GM23338 (cell line): ENCODE measurements around the gene UNC45A. TPM values are rescaled to one million over a fixed set of nuclear protein-coding genes. Genes with fewer than 3 reads are reported as not detected.
"Not testable (repeated sequence)": the region's sequence is repeated elsewhere in the genome, so short reads cannot be mapped to it uniquely, and the experiment has no call there.

Source experiments
- ATAC-seq: fragments of 200-7000 bp; cut with Tn5 transposase; 3 replicates; pipeline ENCODE4 v1.9.1; 2020
- DNase-seq: peaks from one replicate; pipeline ENCODE4 v3.0.0-alpha.2; 2015; ENCODE audit warnings: low spot score
- H2AFZ ChIP-seq: fragments of 200-600 bp; sonication (generic); 2 replicates; pipeline ENCODE4 v1.8.0; 2016; ENCODE audit warnings: antibody characterized with exemption, mild to moderate bottlenecking, moderate library complexity
- H3F3A ChIP-seq: fragments of 200-600 bp; sonication (generic); replicated peaks from 2 replicates; pipeline ENCODE4 v1.8.0; 2017; ENCODE audit warnings: antibody characterized with exemption, mixed run types, low read depth
- H3K27ac ChIP-seq: fragments of 200-600 bp; sonication (generic); 2 replicates; pipeline ENCODE4 v1.6.1; 2016; ENCODE audit warnings: low read depth
- H3K27me3 ChIP-seq: fragments of 200-600 bp; sonication (generic); 2 replicates; pipeline ENCODE4 v1.8.0; 2016; ENCODE audit warnings: mild to moderate bottlenecking, mixed run types, moderate library complexity; ENCODE audit not compliant: insufficient read depth
- H3K36me3 ChIP-seq: fragments of 200-600 bp; sonication (generic); 2 replicates; pipeline ENCODE4 v1.8.0; 2016; ENCODE audit warnings: mild to moderate bottlenecking; ENCODE audit not compliant: insufficient read depth
- H3K4me1 ChIP-seq: fragments of 200-600 bp; sonication (generic); 2 replicates; pipeline ENCODE4 v1.8.0; 2016; ENCODE audit warnings: mild to moderate bottlenecking, moderate library complexity; ENCODE audit not compliant: insufficient read depth
- H3K4me2 ChIP-seq: fragments of 200-600 bp; sonication (generic); 2 replicates; pipeline ENCODE4 v1.7.1; 2017; ENCODE audit warnings: mixed run types
- H3K4me3 ChIP-seq: fragments of 200-600 bp; sonication (generic); 2 replicates; pipeline ENCODE4 v1.6.1; 2016; ENCODE audit warnings: mixed run types
- H3K79me2 ChIP-seq: fragments of 200-600 bp; sonication (generic); replicated peaks from 2 replicates; pipeline ENCODE4 v1.8.0; 2017; ENCODE audit warnings: mild to moderate bottlenecking; ENCODE audit not compliant: insufficient read depth
- H3K9me2 ChIP-seq: fragments of 200-600 bp; sonication (generic); 2 replicates; pipeline ENCODE4 v1.8.0; 2017; ENCODE audit not compliant: insufficient read depth
- H4K20me1 ChIP-seq: fragments of 200-600 bp; sonication (generic); replicated peaks from 2 replicates; pipeline ENCODE4 v1.8.0; 2017; ENCODE audit warnings: mild to moderate bottlenecking; ENCODE audit not compliant: insufficient read depth
- H3K27ac Mint-ChIP-seq: 2 replicates; pipeline ENCODE4 v1.8.0; 2020; ENCODE audit warnings: inconsistent platforms, mild to moderate bottlenecking, moderate library complexity, mixed read lengths
- H3K27me3 Mint-ChIP-seq: 3 replicates; pipeline ENCODE4 v1.8.0; 2022; ENCODE audit warnings: low read depth, mild to moderate bottlenecking, moderate library complexity, mixed read lengths, inconsistent platforms; ENCODE audit not compliant: insufficient read depth, poor library complexity
- H3K36me3 Mint-ChIP-seq: 3 replicates; pipeline ENCODE4 v1.8.0; 2021; ENCODE audit warnings: low read depth, mild to moderate bottlenecking, inconsistent platforms, moderate library complexity, mixed read lengths
- H3K4me1 Mint-ChIP-seq: 3 replicates; pipeline ENCODE4 v1.8.0; 2020; ENCODE audit warnings: mild to moderate bottlenecking, inconsistent platforms, mixed read lengths
- H3K4me3 Mint-ChIP-seq: 3 replicates; pipeline ENCODE4 v1.8.0; 2021; ENCODE audit warnings: moderate library complexity, mild to moderate bottlenecking, inconsistent platforms, mixed read lengths
- H3K9me3 Mint-ChIP-seq: 3 replicates; pipeline ENCODE4 v1.8.0; 2020; ENCODE audit warnings: moderate library complexity, mild to moderate bottlenecking, inconsistent platforms, mixed read lengths
- EZH2 ChIP-seq: fragments of 200-600 bp; sonication (generic); IDR thresholded peaks from one replicate; pipeline ENCODE4 v1.8.0; 2017; ENCODE audit warnings: antibody characterized with exemption, mild to moderate bottlenecking, low read depth; ENCODE audit not compliant: unreplicated experiment
- JUNB ChIP-seq: IDR thresholded peaks from one replicate; pipeline ENCODE4 v1.6.1; 2016; ENCODE audit warnings: antibody characterized with exemption; ENCODE audit not compliant: unreplicated experiment
- polyA plus RNA-seq: library from polyadenylated mRNA; unstranded; fragments of >200 nt; fragmentation: Nextera tagmentation; extraction: Ambion mirVana; gene quantifications from 2 replicates; pipeline ENCODE4 v1.2.1, GENCODE V29; 2016
- total RNA-seq: library from RNA; depleted of rRNA; stranded (reverse); fragments of >200 nt; shearing (Covaris generic); gene quantifications from 2 replicates; pipeline ENCODE4 v1.2.3, GENCODE V29; 2014
- TF ChIP-seq, protein P1 (sequence below): fragments of 250-450 bp; sonication (Bioruptor Pico); IDR thresholded peaks from 2 replicates; pipeline ENCODE4 v1.5.0; 2020; ENCODE audit warnings: mild to moderate bottlenecking, moderate library complexity
- TF ChIP-seq, protein P2 (sequence below), 2 experiments: fragments of 200-600 bp in 1 of 2; sonication (generic) in 1 of 2; conservative IDR thresholded peaks; 2 replicates each; pipeline versions ENCODE4 v1.5.1 to v1.6.1; 2016 to 2017; ENCODE audit warnings: antibody characterized with exemption in 2 of 2, low read depth in 2 of 2, mild to moderate bottlenecking in 2 of 2, moderate library complexity in 1 of 2

UNC45A gene
- total and polyA plus RNA-seq, 2 experiments from 2014 or later, result 40.2 to 86.8 TPM

DNA sequence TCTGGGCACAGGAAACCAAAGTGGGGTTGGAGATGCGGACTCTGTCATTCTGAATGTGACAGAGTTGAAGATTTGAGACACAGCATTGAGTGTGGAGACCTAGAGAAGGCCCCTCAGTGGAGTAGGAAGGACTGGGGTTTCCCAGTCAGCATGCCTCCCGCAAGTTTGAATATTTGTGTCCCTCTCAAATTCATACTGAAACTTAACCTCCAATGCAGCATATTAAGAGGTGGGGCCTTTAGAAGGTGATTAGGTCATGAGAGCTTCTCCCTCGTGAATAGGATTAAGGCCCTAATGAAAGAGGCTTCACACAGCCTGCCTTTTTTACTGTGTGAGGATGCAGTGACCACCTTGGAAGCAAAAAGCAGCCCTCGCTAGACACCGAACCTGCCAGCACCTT, 10.7 kb upstream of the UNC45A start (continued):
- TF ChIP-seq, protein P1, sequence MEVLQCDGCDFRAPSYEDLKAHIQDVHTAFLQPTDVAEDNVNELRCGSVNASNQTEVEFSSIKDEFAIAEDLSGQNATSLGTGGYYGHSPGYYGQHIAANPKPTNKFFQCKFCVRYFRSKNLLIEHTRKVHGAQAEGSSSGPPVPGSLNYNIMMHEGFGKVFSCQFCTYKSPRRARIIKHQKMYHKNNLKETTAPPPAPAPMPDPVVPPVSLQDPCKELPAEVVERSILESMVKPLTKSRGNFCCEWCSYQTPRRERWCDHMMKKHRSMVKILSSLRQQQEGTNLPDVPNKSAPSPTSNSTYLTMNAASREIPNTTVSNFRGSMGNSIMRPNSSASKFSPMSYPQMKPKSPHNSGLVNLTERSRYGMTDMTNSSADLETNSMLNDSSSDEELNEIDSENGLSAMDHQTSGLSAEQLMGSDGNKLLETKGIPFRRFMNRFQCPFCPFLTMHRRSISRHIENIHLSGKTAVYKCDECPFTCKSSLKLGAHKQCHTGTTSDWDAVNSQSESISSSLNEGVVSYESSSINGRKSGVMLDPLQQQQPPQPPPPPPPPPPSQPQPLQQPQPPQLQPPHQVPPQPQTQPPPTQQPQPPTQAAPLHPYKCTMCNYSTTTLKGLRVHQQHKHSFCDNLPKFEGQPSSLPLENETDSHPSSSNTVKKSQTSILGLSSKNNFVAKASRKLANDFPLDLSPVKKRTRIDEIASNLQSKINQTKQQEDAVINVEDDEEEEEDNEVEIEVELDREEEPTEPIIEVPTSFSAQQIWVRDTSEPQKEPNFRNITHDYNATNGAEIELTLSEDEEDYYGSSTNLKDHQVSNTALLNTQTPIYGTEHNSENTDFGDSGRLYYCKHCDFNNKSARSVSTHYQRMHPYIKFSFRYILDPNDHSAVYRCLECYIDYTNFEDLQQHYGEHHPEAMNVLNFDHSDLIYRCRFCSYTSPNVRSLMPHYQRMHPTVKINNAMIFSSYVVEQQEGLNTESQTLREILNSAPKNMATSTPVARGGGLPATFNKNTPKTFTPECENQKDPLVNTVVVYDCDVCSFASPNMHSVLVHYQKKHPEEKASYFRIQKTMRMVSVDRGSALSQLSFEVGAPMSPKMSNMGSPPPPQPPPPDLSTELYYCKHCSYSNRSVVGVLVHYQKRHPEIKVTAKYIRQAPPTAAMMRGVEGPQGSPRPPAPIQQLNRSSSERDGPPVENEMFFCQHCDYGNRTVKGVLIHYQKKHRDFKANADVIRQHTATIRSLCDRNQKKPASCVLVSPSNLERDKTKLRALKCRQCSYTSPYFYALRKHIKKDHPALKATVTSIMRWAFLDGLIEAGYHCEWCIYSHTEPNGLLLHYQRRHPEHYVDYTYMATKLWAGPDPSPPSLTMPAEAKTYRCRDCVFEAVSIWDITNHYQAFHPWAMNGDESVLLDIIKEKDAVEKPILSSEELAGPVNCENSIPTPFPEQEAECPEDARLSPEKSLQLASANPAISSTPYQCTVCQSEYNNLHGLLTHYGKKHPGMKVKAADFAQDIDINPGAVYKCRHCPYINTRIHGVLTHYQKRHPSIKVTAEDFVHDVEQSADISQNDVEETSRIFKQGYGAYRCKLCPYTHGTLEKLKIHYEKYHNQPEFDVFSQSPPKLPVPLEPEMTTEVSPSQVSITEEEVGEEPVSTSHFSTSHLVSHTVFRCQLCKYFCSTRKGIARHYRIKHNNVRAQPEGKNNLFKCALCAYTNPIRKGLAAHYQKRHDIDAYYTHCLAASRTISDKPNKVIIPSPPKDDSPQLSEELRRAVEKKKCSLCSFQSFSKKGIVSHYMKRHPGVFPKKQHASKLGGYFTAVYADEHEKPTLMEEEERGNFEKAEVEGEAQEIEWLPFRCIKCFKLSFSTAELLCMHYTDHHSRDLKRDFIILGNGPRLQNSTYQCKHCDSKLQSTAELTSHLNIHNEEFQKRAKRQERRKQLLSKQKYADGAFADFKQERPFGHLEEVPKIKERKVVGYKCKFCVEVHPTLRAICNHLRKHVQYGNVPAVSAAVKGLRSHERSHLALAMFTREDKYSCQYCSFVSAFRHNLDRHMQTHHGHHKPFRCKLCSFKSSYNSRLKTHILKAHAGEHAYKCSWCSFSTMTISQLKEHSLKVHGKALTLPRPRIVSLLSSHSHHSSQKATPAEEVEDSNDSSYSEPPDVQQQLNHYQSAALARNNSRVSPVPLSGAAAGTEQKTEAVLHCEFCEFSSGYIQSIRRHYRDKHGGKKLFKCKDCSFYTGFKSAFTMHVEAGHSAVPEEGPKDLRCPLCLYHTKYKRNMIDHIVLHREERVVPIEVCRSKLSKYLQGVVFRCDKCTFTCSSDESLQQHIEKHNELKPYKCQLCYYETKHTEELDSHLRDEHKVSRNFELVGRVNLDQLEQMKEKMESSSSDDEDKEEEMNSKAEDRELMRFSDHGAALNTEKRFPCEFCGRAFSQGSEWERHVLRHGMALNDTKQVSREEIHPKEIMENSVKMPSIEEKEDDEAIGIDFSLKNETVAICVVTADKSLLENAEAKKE (CRISPR knock-in tag), result no peak
- TF ChIP-seq JUNB, result no peak
- no peak for TF ChIP-seq EZH2
- TF ChIP-seq, protein P2, sequence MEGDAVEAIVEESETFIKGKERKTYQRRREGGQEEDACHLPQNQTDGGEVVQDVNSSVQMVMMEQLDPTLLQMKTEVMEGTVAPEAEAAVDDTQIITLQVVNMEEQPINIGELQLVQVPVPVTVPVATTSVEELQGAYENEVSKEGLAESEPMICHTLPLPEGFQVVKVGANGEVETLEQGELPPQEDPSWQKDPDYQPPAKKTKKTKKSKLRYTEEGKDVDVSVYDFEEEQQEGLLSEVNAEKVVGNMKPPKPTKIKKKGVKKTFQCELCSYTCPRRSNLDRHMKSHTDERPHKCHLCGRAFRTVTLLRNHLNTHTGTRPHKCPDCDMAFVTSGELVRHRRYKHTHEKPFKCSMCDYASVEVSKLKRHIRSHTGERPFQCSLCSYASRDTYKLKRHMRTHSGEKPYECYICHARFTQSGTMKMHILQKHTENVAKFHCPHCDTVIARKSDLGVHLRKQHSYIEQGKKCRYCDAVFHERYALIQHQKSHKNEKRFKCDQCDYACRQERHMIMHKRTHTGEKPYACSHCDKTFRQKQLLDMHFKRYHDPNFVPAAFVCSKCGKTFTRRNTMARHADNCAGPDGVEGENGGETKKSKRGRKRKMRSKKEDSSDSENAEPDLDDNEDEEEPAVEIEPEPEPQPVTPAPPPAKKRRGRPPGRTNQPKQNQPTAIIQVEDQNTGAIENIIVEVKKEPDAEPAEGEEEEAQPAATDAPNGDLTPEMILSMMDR (conservative IDR thresholded peaks at IDR 0.05; ENCODE audit: low read depth in 2 of 2), result no peak

DNA sequence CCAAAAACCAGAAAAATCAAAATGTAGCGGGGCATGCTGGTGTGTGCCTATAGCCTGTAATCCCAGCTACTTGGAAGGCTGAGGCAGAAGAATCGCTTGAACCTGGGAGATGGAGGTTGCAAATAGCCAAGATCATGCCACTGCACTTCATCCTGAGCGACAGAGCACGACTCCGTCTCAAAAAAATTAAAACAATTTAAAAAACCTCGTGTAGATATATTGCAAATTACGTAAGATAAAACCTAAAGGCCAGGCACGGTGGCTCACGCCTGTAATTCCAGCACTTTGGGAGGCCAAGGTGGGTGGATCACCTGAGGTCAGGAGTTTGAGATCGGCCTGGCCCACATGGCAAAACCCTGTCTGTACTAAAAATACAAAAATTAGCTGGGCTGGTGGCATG, 8.3 kb upstream of the UNC45A start:
- H3K36me3 ChIP-seq, H3K27ac ChIP-seq, DNase-seq, H3K9me2 ChIP-seq, H3K79me2 ChIP-seq, H3K4me3 Mint-ChIP-seq, H3K9me3 Mint-ChIP-seq, H3K27me3 ChIP-seq, H3F3A ChIP-seq, ATAC-seq, H3K27me3 Mint-ChIP-seq, H3K4me1 ChIP-seq, H2AFZ ChIP-seq, H3K27ac Mint-ChIP-seq, H3K36me3 Mint-ChIP-seq, H3K4me3 ChIP-seq, H3K4me2 ChIP-seq, H4K20me1 ChIP-seq: not testable (repeated sequence)
- H3K4me1 Mint-ChIP-seq, result peaks cover 16% of the 10 kb centered on the region

DNA sequence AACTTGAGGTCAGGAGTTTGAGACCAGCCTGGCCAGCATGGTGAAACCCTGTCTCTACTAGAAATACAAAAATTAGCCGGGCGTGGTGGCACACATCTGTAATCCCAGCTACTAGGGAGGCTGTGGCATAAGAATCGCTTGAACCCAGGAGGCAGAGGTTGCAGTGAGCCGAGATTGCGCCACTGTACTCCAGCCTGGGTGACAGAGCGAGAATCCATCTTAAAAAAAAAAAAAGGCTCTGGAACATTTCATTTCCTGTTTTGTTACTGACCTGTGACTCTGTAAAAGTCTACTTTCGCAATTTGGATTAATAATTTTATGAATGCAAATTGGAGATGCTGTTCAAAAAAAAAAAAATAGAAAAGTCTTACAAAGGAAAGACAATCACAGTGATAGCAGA, 7.0 kb upstream of the UNC45A start:
- H3K4me3 Mint-ChIP-seq, DNase-seq, H3K36me3 Mint-ChIP-seq, H3K4me2 ChIP-seq, H3K27me3 Mint-ChIP-seq, H3K27ac Mint-ChIP-seq, ATAC-seq, H4K20me1 ChIP-seq, H3K27me3 ChIP-seq, H3K27ac ChIP-seq, H3K4me3 ChIP-seq, H2AFZ ChIP-seq, H3K79me2 ChIP-seq, H3K9me2 ChIP-seq, H3K4me1 ChIP-seq, H3K9me3 Mint-ChIP-seq, H3F3A ChIP-seq, H3K36me3 ChIP-seq: not testable (repeated sequence)
- peaks cover 15% of the 10 kb centered on the region for H3K4me1 Mint-ChIP-seq
